Skin of body (tissue), 2 donors: ENCODE results near the gene SPOCK1. TPM values are rescaled to one million over a fixed set of nuclear protein-coding genes. Genes with fewer than 3 reads are reported as not detected.
A peak's percentile ranks its signal among the peaks of the same experiment; 100 is the strongest.

Experiments used
- DNase-seq: peaks from one replicate; lab custom pipeline; 2025; lab: John Stamatoyannopoulos, UW
- total RNA-seq: library from RNA; depleted of rRNA; stranded (reverse); fragments of >200 nt; gene quantifications from one replicate; pipeline ENCODE4 v1.2.3, GENCODE V29; 2014

SPOCK1 gene
- total RNA-seq, 1 donor from 2014 or later: 7.0 TPM

DNA sequence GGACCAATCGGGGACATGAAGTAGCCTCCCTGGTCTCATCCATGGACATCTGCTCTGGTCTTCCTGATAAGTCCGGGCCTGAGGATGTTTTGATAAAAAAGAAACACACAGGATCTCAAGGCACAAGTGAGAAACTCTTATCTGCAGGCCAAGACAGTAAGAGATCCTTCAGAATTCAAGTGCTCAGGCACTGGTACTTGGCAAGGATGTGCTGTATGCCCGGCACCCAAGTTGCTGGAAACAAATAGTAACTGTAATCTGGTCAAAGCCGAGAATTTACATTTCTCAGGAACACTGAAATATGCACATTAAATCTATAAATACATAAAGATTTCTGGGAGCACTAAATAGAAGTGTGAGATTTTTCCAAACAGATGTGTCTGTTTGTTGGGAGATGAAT, 165.7 kb downstream of the SPOCK1 start:
- DNase-seq: no peak

DNA sequence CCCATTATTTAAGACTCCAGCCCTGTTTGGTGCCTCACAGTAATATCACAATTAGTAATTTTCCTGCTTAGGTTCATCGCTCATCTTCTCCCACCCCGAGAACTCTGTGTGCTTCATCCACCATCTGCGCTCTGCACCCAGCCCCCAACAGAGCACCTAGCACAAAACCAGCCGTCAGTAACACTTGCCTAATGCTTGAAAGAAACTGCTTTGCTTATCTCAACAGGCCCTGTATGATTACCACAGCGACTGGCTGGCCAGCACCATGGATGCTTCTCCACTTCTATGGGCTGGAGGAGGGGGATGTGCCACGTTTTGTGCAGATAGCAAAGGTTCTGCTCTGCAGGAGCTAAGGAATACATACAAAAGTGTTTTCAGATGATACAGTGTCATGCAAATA, 166.8 kb downstream of the SPOCK1 start:
- no peak for DNase-seq

DNA sequence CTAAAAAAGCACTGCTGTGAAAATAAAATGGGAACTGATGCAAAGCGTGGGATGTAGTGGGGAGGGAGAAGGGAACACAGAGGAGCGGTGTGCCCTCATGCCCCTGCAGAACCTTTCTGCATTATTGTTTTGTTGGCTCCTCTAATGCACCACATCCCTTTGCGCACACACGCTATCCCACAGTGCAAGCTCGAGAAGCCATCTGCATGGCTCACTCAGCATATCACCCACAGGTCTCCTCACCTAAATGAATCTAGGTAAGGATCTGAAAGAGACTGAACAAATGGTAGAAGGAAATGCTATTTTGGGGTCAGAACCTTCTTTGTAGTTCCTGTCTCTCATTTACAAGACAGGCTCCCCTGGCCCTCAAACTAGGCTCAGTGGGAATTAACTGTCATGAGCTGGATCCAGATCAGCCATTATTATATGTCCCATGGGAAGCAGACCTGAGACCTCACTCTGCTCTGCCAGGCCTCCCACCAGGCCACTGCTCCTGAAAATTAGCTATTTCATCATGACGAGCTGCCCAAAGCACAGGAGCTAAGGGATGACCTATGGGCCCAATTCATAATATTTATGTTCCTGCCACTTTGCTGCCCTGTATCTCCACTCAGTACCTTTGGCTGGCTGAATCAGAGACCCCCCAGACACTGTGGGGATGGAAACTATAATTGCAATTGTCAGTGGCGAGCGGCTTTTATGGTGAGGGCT, 169.4 kb downstream of the SPOCK1 start:
- no peak for DNase-seq

DNA sequence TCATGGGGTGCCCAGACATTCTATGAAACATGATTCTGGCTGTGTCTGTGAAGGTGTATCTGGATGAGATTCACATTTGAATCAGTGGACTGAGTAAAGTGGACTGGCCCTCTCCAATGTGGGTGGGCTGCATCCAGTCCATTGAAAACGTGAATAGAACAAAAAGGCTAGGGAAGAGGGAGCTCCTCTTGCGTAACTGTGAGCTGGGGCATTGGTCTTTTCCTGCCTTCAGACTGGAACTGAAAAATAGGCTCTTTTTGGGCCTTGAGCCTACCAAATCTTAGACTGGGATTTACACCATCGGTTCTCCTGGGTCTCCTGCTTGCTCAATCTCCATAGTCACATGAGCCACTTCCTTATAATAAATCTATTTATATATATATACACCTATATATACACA, 170.1 kb downstream of the SPOCK1 start:
- no peak for DNase-seq

DNA sequence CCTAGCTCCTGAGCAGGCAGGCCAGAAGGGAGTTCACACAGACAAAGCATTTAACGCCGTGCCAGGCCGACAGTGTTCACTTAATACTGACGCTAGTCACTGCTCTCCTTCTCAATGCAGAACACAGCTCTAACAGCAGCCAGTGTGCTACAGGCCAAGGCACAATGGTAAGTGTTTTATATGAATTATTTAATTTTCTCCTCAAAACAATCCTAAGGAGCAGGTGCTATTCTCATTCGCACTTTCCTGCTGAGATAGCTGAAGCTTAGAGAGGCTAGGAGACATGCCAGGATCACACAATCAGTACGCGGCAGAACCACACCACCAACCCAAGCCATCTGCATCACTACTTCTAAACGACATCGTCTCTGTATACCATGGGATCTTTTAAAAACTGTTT, 170.7 kb downstream of the SPOCK1 start:
- no peak for DNase-seq

DNA sequence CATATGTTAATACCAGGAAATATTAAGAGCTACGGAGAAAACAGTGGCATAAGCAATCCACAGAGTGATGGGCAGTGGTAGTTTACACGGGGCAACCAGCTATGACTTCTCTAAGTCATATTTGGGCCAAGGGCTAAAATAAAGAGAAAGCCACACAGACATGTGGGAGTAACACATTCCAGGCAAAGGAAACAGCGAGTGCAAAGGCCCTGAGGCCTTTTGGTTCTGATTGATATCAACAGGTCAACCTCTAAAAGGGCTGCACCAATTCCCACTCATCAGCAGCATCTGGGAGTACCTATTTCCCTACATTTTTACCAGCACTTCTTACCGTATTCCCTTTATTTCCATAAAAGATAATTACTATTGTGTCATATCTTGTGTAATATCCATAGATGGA, 173.4 kb downstream of the SPOCK1 start:
- no peak for DNase-seq

DNA sequence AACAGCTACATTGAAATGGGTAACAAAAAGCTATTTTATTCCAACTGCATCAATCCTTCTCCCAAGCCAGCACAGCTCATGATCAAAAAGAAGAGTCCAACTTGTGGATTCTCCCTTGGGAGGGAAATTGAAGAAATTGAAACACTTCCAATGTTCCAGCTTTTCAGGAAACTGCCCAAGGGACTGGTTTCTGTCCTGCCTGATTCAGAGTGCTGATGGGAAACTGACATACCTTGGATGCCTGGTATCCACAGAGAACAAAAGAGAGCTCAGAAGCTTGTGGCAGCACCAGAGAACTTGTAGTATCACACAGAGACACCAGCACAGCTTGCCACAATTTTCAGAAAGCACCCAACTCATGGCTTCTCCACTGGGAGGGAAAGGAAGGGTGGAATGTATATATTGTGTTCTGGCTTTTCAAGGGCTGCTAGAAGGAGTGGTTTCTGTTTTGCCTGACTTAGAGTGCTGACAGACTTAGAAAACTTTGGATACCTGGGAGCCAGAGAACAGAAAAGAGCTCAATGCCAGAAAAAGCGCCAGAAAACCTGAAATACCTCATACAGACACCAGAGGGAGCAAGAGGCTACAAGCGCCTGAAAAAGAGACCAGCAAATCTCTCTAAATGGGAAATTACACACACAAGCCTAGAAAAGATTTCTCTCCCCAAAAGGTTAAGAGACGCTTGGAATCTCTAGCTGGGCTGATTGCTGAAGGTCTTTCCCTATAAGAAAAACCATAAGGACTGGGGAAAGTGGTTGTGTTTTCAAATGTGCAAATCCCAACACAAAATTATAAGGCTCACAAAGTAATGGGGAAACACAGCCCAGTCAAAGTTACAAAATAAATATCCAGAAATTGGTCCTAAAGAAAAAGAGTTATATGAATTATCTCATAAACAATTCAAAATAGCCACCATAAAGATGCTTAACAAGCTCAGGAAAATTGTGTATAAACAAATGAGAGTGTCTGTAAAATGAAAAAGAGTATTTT, 178.8 kb downstream of the SPOCK1 start:
- peak; percentile 35 for DNase-seq

DNA sequence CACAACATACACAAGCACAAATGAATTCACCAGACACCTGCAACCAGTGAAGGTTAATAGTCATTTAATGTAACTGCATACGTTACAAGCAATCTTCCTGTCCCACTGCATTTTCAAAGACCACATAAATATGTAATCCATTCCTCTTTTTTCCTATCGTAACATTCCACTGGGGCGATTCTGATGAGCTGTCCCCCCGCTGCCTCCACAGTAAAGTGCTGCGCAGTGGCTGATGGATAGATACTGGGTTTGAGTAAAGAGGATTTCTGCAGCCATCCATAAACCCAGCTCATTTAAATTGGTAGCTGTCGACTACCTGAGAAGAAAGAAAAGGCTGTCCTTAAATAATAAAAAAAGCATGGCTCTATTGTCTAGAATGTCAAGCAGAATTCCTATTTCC, 181.1 kb downstream of the SPOCK1 start:
- DNase-seq: no peak

DNA sequence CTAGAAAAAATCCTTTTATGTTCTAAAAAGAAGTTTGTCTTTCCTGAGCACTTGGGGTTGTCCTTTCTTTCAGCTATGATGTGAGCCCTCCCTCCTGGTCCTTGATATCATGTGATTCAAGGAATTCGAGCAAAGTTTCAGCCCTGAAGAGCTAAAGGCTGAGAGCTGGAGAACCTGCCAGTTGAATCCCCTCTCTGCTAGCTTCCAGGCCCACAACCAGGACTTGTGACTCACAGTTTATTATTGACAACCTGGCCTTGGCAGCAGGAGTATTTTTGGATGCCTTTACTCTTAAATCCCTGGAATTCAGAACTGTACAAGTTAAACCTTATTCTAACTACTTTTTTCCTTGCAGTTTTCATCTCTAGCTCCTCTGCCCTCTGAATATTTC, 182.8 kb downstream of the SPOCK1 start:
- no peak for DNase-seq

DNA sequence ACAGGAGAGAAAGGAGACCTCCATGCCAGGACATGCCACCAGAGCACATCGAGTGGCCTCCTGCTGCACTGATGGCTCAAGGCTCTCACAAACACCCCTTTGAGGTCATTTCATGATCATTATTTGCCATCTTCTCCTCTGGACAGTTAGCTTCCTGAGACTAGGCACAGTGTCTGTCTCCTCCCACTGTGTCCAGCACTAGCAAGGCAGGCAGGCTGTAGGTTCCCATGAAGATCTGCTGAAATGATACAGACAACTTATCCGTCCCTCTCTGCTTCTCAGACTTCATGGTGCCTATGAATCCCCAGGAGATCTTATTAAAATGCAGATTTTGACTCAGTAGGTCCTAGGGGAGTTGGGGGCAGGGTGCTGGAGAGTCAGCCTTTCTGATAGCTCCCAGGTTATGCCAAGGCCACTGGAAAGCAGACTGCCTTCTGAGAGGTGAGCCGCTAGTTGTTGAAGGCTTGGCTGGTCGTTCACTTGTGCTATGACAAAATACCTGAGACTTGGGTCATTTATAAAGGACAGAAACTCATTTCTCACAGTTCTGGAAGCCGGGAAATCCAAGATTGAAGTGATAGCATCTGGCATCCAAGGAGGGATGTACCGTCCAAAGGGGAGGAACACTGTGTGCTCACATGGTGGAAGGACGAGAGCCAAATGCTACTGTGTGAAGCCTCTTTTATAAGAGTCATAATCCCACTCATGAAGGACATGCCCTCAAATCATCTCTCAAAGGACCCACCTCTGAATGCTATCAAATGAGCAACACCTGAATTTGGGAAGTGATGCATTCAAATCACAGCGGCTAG, 183.4 kb downstream of the SPOCK1 start:
- DNase-seq: no peak

DNA sequence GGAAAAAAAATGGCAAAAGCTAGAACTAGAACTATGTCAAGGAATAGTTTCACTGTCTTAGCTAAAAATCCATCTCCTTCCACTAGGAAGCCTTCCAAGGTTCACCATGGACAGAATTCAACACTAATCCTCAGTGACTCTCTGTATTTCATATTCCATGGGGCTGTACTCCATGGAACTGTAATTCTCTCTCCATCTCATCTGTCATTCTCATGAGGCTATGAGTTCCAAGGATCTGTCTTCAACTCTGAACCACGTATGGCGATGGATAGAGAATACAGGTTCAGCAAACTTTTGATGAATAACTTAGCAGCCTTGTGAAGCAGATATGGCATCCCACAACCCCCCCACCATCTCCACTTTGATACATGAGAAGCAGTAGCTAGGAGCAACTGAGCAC, 184.0 kb downstream of the SPOCK1 start:
- no peak for DNase-seq

DNA sequence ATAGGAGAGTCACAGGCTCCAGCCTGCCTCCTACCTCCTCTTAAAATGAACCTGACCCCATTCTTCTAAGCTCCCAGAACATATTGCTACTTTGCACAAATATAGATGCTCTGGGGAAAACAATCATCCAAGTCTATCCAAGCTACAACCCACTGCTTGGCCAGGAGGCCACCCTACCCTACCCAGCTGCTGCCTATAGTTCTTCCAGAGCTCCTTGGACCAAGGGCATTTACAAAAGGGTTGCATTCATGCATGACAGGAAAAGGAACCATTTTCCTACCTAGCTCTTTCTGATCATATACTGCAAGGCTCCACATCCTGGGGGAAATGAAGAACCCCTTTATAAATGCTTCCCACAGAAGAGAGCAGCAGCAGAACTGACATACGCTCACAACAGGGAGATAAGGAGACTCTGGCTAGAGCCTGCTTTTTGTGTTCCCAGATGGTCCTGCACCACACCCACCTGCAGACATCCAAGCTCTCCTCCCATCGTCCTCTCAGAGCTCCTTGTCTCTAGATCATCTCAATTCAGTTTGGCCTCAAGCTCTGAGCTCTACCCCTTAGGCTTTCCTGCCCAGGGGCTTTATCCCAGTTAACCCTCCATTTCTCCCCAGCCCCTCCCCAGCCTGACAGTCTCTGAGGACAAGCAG, 185.5 kb downstream of the SPOCK1 start:
- no peak for DNase-seq

DNA sequence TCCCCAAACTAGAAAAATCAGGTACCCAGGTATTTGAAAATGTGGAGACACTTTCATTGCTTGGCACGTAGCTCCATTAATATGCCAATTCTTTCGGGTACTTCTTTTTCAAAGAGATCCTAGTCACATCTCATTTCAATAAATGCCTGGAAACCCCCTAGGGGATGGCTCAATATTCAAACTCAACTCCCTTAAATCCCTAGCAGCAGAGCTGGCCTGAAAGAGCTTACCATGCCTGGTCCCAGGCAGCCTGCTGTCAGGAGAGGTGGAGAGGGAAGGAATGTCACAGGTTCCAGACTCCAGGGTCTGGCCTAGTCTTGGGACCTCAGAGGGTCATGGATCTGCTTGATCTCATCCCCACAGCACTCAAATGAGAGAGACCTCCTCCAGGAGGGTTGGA, 187.1 kb downstream of the SPOCK1 start:
- no peak for DNase-seq

DNA sequence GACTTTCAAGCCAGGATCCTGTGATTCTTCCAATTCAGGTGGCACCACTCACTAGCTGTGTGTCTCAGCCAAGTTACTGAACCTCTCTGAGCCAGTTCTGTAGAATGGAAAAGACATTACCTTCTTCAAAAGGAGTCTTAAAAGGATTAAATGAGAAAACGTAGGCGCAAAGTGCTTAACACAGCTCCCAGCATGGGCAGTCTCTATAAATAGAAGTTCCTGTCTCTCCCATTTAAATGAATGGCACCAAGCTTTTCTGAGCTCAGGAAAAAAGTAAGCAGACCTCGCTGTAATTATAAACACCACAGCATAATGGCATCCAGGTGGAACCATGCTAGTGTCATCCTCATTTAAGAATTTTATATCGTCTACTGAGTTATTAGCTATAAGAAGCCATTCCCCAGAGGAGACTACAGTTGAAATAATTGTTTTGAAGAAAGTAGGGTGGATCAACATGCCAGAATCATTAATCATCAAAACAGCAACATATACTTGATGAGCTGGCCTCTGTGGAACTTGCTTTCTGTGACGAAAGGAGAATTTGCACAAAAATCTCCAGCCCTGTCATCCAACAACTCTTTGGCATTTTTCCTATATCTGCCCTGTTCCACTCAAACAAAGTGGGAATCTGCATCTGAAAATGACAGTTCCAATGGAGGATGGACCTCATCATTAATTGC, 188.9 kb downstream of the SPOCK1 start:
- DNase-seq: peak; percentile 72

DNA sequence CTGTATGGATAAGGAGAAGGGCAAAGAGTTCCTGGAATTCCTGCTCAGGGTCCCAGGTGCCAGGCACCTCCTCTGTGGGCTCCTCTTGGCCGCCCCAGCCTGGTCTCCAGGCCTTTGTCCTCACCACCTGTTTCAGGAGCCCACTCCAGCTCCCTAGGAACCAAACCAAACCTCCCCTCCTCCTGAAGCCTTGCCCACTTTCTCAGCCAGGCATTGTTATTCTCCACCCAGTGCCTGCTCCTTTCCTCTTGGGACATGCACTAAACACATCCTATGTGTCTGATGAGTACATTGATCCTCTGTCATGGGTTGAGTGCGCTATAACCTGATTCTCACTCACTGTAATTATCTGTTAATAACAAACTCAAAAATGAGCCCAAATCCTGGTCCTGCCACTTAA, 189.8 kb downstream of the SPOCK1 start:
- DNase-seq: no peak

DNA sequence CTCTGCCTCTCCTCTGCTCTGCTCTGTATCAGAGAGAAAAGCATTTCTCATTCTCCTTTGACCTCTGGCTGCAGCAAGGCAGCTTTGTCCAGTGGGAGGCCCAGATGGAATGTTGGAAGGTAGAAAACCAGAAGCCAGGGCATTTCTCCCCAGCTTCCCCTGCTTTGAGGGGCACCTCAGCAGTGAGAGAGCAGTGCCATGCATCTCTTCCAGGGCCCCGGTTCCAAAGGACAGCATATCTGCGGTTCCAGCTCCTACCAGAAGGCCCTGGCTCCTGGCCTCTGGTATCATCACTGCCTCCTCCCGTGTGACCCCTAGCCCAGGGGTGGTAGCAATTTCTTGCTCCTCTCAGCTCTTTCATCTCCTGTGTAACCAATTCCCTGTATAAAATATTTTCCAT, 190.8 kb downstream of the SPOCK1 start:
- DNase-seq: no peak

DNA sequence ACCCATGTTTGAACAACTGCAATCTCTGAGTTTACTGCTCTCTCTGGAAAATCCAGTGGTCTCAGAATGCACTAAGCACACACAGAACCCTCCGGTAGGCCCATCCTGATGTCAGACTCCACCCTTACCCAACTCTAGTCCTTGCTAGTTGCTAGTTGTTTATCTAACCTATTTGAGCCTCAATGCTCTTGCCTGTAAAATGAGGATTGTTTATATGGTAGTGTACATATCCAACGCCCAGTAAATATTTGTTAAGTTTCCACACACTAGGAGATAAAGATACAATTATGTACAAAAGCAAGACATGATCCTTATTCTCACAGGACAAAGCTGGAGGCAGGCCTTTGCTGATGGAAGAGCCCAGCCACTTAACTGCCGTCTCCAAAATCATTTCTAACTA, 192.2 kb downstream of the SPOCK1 start:
- DNase-seq: no peak

DNA sequence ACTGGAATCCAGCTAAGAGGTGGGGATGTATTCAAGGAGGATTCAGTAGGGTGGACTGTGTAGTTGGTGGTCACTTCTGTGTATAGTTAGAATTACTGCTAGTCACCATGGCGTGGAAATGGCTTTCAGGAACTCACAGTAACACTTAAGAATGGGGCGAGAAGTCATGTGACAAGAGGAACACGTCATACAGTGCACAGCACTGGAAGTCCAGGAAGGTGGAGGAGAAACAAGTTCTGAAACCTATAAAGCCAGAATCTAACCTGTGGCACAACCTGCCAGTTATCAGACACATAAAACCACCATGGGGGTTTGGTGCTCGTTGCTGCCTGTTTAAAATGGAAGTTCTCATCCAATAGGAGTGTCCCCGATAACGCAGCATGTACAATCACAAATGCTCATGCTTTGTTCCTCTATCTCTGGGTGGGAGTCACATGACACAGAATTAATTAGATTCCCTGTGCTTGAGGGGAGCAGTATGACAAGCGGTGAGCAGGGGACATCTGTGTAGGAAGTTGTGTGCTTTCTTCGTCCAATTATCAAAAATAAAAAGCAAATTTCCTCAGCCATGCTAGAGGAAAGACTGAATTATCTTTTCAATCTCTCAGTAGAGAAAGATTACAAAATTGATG, 193.0 kb downstream of the SPOCK1 start:
- DNase-seq: no peak

DNA sequence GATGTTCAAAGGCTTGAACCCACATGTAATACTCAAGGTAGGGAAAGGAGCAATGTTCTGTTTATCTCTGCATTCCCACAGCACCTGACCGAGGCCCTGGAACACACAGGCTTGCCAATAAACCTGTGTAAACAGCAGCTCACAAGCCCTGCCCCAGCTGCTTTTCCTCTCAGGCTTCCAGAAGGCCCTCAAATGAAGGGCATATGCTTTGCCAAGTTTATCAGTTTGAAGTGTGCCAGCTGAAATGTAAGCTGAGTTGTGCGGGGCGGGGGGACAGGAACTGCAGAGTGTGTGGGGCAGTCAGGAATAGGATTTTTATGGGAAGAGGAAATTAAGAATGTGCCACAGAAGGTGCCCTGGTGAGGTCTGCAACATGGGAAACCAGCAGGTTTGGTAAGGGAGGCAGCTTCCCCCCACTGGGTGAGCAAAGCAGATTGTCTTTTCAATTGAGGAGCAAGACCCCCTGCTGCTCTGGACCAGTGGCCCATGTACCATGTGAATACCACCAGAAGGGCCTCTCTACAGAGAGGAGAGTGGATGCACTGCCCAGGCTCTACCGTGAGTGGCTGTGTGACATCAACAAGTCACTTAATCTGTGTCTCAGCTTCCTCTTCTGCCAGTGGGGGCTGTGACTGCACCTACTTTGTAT, 194.8 kb downstream of the SPOCK1 start:
- DNase-seq: no peak

DNA sequence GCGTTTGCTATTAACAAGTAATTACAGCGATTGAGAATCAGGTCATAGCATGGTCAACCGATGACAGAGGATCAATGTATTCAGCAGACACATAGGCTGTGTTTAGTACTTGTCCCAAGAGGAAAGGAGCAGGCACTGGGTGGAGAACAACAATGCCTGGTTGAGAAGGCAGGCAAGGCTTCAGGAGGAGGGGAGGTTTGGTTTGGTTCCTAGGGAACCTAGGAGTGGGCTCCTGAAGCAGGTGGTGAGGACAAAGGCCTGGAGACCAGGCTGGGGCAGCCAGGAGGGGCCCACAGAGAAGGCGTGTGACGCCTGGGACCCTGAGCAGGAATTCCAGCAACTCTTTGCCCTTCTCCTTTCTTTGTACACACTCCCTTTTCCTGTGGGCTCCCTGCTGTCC, 195.6 kb downstream of the SPOCK1 start:
- DNase-seq: no peak
